PFSK-1 (cell line): ENCODE measurements around the gene ZNHIT2.

ENCODE experiments used
- FOXP2 ChIP-seq: optimal IDR thresholded peaks from 2 replicates; pipeline ENCODE3; 2011; ENCODE audit warnings: borderline replicate concordance, control low read depth, inconsistent platforms; ENCODE audit not compliant: insufficient read depth; ENCODE audit errors: extremely low read length, extremely low read depth
- POLR2AphosphoS5 ChIP-seq: IDR thresholded peaks from 2 replicates; pipeline ENCODE4 v1.6.1; 2012; ENCODE audit warnings: low read depth, mild to moderate bottlenecking, control low read depth, low read length, moderate library complexity
- SIN3A ChIP-seq: IDR thresholded peaks from 2 replicates; pipeline ENCODE4 v1.6.1; 2012; ENCODE audit warnings: mild to moderate bottlenecking, low read length, moderate library complexity, borderline replicate concordance; ENCODE audit not compliant: insufficient read depth
- TAF1 ChIP-seq: IDR thresholded peaks from 2 replicates; pipeline ENCODE4 v1.6.1; 2012; ENCODE audit warnings: low read length, control low read depth, borderline replicate concordance; ENCODE audit not compliant: insufficient read depth
- TF ChIP-seq, protein P1 (sequence below), 2 experiments: IDR thresholded peaks; 2 replicates each; pipeline versions ENCODE4 v1.6.1 to v1.8.0; 2011 to 2012; ENCODE audit warnings: low read depth in 2 of 2, low read length in 2 of 2, control low read depth in 1 of 2, inconsistent platforms in 1 of 2, mild to moderate bottlenecking in 1 of 2, moderate library complexity in 1 of 2; ENCODE audit not compliant: insufficient read depth in 1 of 2

The ZNHIT2 gene

DNA sequence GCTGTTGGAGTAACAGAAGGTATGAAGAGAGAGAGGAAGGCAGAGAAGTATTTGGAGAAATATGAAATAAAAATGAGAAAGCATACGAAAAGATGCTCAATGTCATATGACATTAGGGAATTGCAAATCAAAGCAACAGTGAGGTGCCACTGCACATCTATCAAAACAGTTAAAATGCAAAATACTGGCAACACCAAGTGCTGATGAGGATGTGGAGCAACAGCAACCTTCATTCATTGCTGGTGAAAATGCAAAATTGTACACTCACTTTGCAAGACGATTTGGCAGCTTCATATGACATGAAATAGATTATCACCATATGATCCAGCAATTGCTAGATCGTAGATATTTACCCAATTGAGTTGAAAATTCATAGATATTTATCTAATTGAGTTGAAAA lies 43.1 kb upstream of the ZNHIT2 start:
- TF ChIP-seq TAF1 (no peak), FOXP2 (no peak), POLR2AphosphoS5 (no peak), SIN3A (no peak)
- TF ChIP-seq, protein P1, sequence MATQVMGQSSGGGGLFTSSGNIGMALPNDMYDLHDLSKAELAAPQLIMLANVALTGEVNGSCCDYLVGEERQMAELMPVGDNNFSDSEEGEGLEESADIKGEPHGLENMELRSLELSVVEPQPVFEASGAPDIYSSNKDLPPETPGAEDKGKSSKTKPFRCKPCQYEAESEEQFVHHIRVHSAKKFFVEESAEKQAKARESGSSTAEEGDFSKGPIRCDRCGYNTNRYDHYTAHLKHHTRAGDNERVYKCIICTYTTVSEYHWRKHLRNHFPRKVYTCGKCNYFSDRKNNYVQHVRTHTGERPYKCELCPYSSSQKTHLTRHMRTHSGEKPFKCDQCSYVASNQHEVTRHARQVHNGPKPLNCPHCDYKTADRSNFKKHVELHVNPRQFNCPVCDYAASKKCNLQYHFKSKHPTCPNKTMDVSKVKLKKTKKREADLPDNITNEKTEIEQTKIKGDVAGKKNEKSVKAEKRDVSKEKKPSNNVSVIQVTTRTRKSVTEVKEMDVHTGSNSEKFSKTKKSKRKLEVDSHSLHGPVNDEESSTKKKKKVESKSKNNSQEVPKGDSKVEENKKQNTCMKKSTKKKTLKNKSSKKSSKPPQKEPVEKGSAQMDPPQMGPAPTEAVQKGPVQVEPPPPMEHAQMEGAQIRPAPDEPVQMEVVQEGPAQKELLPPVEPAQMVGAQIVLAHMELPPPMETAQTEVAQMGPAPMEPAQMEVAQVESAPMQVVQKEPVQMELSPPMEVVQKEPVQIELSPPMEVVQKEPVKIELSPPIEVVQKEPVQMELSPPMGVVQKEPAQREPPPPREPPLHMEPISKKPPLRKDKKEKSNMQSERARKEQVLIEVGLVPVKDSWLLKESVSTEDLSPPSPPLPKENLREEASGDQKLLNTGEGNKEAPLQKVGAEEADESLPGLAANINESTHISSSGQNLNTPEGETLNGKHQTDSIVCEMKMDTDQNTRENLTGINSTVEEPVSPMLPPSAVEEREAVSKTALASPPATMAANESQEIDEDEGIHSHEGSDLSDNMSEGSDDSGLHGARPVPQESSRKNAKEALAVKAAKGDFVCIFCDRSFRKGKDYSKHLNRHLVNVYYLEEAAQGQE (IDR thresholded peaks at IDR 0.05; ENCODE audit: insufficient read depth in 1 of 2, low read depth in 2 of 2, low read length in 2 of 2) = no peak

DNA sequence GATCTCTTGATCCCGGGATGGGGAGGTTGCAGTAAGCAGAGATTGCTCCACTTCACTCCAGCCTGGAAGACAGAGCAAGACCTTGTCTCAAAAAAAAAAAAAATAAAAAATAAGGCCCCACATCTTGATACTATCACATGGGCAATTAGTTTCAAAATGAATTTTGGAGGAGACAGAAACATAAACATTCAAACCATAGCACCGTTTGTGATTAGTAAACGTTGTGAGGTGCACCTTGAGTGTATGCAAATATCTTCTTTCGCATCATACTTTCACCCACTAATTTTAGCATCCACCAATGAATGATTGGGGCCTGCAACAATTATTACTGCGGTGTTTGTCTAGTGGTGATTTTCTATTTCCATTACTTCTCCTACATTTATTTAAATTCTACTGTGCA lies 41.5 kb upstream of the ZNHIT2 start:
- no peak for TF ChIP-seq SIN3A
- TF ChIP-seq, protein P1 (IDR thresholded peaks at IDR 0.05; ENCODE audit: insufficient read depth in 1 of 2, low read depth in 2 of 2, low read length in 2 of 2) = no peak

DNA sequence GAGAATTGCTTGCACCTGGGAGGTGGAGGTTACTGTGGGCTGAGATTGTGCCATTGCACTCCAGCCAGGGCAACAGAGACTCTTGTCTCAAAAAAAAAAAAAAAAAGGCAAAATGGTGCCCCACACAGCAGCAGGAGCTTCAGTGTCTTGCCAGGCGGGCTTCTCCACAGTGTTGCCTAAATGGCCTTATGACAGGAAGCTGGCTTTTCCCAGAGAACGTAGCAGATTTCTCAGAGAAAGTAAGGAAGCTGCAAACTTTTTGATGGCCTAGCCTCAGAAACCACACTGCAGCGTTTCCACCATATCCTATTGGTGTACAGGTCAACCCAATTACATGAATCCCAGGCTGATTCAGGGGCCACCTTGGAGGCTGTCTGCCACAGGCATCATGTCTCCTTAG lies 39.8 kb upstream of the ZNHIT2 start:
- TF ChIP-seq, protein P1 (IDR thresholded peaks at IDR 0.05; ENCODE audit: insufficient read depth in 1 of 2, low read depth in 2 of 2, low read length in 2 of 2) = no peak
- TF ChIP-seq FOXP2 (no peak), TAF1 (no peak), POLR2AphosphoS5 (no peak), SIN3A (no peak)

DNA sequence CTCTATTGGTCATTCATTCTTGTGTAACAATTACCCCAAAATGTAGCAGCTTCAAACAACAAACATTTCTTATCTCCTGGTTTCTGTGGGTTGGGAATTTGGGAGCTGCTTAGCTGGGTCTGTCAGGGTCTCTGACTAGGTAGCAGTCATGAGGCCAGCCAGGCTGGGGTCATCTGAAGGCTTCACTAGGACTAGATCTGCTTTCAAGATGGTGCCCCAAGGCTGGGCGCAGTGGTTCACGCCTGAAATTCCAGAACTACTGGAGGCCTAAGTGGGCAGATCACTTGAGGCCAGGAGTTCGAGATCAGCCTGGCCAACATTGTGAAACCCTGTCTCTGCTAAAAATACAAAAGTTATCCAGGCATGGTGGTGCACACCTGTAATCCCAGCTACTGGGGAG lies 39.4 kb upstream of the ZNHIT2 start:
- TF ChIP-seq, protein P1 (IDR thresholded peaks at IDR 0.05; ENCODE audit: insufficient read depth in 1 of 2, low read depth in 2 of 2, low read length in 2 of 2) = no peak
- TF ChIP-seq POLR2AphosphoS5 (no peak), TAF1 (no peak), FOXP2 (no peak), SIN3A (no peak)

DNA sequence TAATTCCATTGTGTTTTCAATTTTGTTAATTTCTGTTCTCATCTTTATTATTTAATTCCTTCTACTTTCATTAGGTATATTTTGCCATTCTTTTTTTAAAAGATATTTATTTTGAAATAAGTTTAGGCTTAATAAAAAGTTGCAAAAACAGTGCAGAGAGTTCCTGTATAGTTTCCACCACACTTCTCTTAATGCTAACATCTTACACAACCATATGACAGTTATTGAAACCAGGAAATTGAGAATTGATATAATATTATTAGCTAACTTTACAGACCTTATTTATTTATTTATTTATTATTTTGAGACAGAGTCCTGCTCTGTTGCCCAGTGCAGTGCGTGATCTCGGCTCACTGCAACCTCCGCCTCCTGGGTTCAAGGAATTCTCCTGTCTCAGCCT lies 38.8 kb upstream of the ZNHIT2 start:
- TF ChIP-seq SIN3A = no peak
- no peak for TF ChIP-seq FOXP2
- TF ChIP-seq POLR2AphosphoS5 = no peak
